Panc1 (cell line): Measurements from ENCODE around the gene PHC1. TPM values are rescaled to one million over a fixed set of nuclear protein-coding genes. Genes with fewer than 3 reads are reported as not detected.

Experiments
- ATAC-seq: fragments of 200-7000 bp; cut with Tn5 transposase; 2 replicates; pipeline ENCODE4 v1.9.1; 2020; ENCODE audit warnings: mild to moderate bottlenecking, moderate library complexity
- BruUV-seq: library from RNA; stranded (reverse); fragments of 400-500 nt; replicated peaks from 2 replicates; lab custom pipeline; 2021; lab: Mats Ljungman, UMichigan
- CTCF ChIA-PET: fragments of 300-600 bp; sonication (Branson Sonifier 250); formaldehyde crosslinking; loops from one replicate; lab custom pipeline; 2022; ENCODE audit warnings: antibody characterized with exemption; lab: Charles Lee
- POLR2A ChIA-PET: fragments of 300-600 bp; sonication (Branson Sonifier 250); formaldehyde crosslinking; loops from one replicate; lab custom pipeline; 2022; ENCODE audit warnings: antibody characterized with exemption; lab: Charles Lee
- DNase-seq: peaks from one replicate; pipeline ENCODE4 v3.0.0-alpha.2; 2010; ENCODE audit warnings: low read depth, low spot score
- H3K27ac ChIP-seq: 2 replicates; pipeline ENCODE4 v1.5.1; 2011; ENCODE audit warnings: mild to moderate bottlenecking, low read length, inconsistent platforms
- H3K27me3 ChIP-seq: fragments of 200-500 bp; sonication (Bioruptor generic); 2 replicates; pipeline ENCODE4 v1.6.0; 2014; ENCODE audit warnings: low read length, inconsistent platforms; ENCODE audit not compliant: control insufficient read depth, insufficient read depth
- H3K36me3 ChIP-seq: fragments of 200-500 bp; sonication (Bioruptor generic); 2 replicates; pipeline ENCODE4 v1.5.1; 2014; ENCODE audit warnings: inconsistent platforms, mild to moderate bottlenecking, low read length, moderate library complexity; ENCODE audit not compliant: control insufficient read depth, insufficient read depth
- H3K4me1 ChIP-seq: 2 replicates; pipeline ENCODE4 v1.5.1; 2011; ENCODE audit warnings: inconsistent platforms, mild to moderate bottlenecking, low read length, moderate library complexity; ENCODE audit not compliant: control insufficient read depth, insufficient read depth
- H3K4me3 ChIP-seq, 2 experiments: 2 replicates each; pipeline ENCODE4 v1.5.1; 2011 to 2012; ENCODE audit warnings: low read depth in 2 of 2, low read length in 2 of 2, mild to moderate bottlenecking in 2 of 2, inconsistent platforms in 1 of 2, moderate library complexity in 1 of 2
- H3K9me3 ChIP-seq: fragments of 200-500 bp; sonication (Bioruptor generic); 2 replicates; pipeline ENCODE4 v1.5.1; 2014; ENCODE audit warnings: low read depth, mild to moderate bottlenecking, inconsistent platforms, low read length, moderate library complexity; ENCODE audit not compliant: control insufficient read depth, insufficient read depth
- CTCF ChIP-seq: fragments of 450-650 bp; IDR thresholded peaks from 2 replicates; pipeline ENCODE4 v1.5.1; 2017; ENCODE audit warnings: mild to moderate bottlenecking
- POLR2AphosphoS5 ChIP-seq: IDR thresholded peaks from 2 replicates; pipeline ENCODE4 v1.6.1; 2012; ENCODE audit warnings: mild to moderate bottlenecking, low read depth, low read length, moderate library complexity
- SIN3A ChIP-seq: IDR thresholded peaks from 2 replicates; pipeline ENCODE4 v1.6.1; 2012; ENCODE audit warnings: low read depth, mild to moderate bottlenecking, low read length, moderate library complexity, borderline replicate concordance; ENCODE audit not compliant: insufficient read depth
- TCF7L2 ChIP-seq: IDR thresholded peaks from 2 replicates; pipeline ENCODE4 v1.6.1; 2011; ENCODE audit warnings: mild to moderate bottlenecking, low read depth, low read length, inconsistent platforms
- in situ Hi-C: cut with HindIII; loops from 2 replicates; pipeline ENCODE4 v1.10.0; 2016; ENCODE audit warnings: low sequenced_read_pairs, low pct_unique_long_range_greater_than_20kb
- intact Hi-C: fragments of 100-400 bp; cut with micrococcal nuclease; formaldehyde crosslinking; loops from one replicate; pipeline ENCODE4 v1.10.0; 2022; ENCODE audit not compliant: unreplicated experiment
- total RNA-seq: library from RNA; stranded (reverse); gene quantifications from one replicate; pipeline ENCODE4 v1.2.1, GENCODE V29; 2021; ENCODE audit not compliant: unreplicated experiment
- TF ChIP-seq, protein P1 (sequence below), 2 experiments: IDR thresholded peaks; 2 replicates each; pipeline ENCODE4 v1.6.1; 2011 to 2012; ENCODE audit warnings: low read depth in 2 of 2, control low read depth in 1 of 2, low read length in 1 of 2, mild to moderate bottlenecking in 1 of 2, moderate library complexity in 1 of 2; ENCODE audit not compliant: insufficient read depth in 1 of 2

Gene PHC1
- total RNA-seq, 1 experiment from 2014 or later = 15.6 TPM

DNA sequence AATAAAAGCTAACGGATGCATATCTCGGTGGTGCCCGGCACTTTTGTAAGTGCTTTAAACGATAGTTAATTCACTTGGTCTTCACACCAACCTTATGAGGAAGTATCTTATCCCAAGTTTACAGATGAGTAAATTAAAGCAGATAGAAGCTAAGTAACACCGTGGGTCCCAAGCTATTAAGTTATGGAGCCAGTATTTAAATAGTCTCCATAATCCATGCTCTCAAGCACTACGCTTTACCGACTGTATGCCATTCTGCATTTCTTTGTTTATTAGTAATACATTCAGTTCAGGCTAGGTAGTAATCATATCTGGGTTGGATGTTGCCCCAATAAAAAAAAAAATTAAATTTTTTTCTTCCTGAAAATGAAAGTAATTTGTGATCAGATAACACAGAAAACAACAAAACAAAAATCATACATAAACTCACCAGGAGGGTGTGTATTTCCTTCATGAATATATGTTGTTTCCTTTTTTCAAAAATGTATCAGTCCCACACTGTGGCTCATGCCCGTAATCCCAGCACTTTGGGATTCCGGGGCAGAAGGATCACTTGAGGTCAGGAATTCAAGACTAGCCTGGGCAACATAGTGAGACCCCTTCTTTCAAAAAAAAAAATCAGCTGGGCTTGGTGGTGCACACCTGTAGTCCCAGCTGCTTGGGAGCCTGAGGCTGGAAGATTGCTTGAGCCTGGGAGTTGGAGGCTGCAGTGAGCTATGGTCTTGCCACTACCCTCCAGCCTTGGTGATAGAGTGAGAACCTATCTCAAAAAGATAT, 36.6 kb downstream of the PHC1 start:
- ATAC-seq (no peak), DNase-seq (no peak)
- peaks cover 9% of the 10 kb centered on the region for H3K4me1 ChIP-seq
- H3K4me3 ChIP-seq = peak overlapping the region; percentile 99 to 100
- intact Hi-C loops = loop anchor here (2.0 kb wide), 1 partner anchor 88 kb away; no protein-coding TSS in a partner anchor
- H3K36me3 ChIP-seq = peaks cover 7% of the 10 kb centered on the region; the same call in 1 of the 2 replicates
- no TSS peak for BruUV-seq
- POLR2A ChIA-PET = interaction anchor here (1.2 kb wide), 1 partner anchor 99 kb away, joined by 3 read pairs; no protein-coding TSS in a partner anchor
- H3K9me3 ChIP-seq = no peaks in the 10 kb centered on the region
- TF ChIP-seq POLR2AphosphoS5 (no peak), TCF7L2 (no peak), CTCF (no peak), SIN3A (no peak)
- TF ChIP-seq, protein P1, sequence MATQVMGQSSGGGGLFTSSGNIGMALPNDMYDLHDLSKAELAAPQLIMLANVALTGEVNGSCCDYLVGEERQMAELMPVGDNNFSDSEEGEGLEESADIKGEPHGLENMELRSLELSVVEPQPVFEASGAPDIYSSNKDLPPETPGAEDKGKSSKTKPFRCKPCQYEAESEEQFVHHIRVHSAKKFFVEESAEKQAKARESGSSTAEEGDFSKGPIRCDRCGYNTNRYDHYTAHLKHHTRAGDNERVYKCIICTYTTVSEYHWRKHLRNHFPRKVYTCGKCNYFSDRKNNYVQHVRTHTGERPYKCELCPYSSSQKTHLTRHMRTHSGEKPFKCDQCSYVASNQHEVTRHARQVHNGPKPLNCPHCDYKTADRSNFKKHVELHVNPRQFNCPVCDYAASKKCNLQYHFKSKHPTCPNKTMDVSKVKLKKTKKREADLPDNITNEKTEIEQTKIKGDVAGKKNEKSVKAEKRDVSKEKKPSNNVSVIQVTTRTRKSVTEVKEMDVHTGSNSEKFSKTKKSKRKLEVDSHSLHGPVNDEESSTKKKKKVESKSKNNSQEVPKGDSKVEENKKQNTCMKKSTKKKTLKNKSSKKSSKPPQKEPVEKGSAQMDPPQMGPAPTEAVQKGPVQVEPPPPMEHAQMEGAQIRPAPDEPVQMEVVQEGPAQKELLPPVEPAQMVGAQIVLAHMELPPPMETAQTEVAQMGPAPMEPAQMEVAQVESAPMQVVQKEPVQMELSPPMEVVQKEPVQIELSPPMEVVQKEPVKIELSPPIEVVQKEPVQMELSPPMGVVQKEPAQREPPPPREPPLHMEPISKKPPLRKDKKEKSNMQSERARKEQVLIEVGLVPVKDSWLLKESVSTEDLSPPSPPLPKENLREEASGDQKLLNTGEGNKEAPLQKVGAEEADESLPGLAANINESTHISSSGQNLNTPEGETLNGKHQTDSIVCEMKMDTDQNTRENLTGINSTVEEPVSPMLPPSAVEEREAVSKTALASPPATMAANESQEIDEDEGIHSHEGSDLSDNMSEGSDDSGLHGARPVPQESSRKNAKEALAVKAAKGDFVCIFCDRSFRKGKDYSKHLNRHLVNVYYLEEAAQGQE (IDR thresholded peaks at IDR 0.05; ENCODE audit: insufficient read depth in 1 of 2, low read depth in 2 of 2, low read length in 1 of 2) = no peak
- H3K27me3 ChIP-seq = no peaks in the 10 kb centered on the region
- CTCF ChIA-PET = interaction anchor here (0.8 kb wide), 1 partner anchor 91 kb away, joined by 4 read pairs; no protein-coding TSS in a partner anchor
- H3K27ac ChIP-seq = peak overlapping the region; percentile 96
- in situ Hi-C loops = no loop called here

- H3K27ac ChIP-seq = no peak overlapping the region
- intact Hi-C loops (loop anchor here (2.0 kb wide), 1 partner anchor 87 kb away; no protein-coding TSS in a partner anchor), in situ Hi-C loops (no loop called here)
- BruUV-seq = no TSS peak
- no peak for ATAC-seq
- DNase-seq = no peak
- ChIA-PET CTCF (no interaction called here), POLR2A (no interaction called here)
- H3K4me3 ChIP-seq = no peak overlapping the region
- no peaks in the 10 kb centered on the region for H3K27me3 ChIP-seq
- H3K36me3 ChIP-seq = peaks cover 7% of the 10 kb centered on the region; the same call in 1 of the 2 replicates
- no peaks in the 10 kb centered on the region for H3K9me3 ChIP-seq
- TF ChIP-seq POLR2AphosphoS5 = no peak
- peaks cover 9% of the 10 kb centered on the region for H3K4me1 ChIP-seq
Observed at GRCh38 chr12:8951744-8952143, 37.4 kb downstream of the PHC1 start.
